Stimulated activated CD4-positive, alpha-beta T cell treated with anti-CD3 and anti-CD28 coated beads, Interleukin-1b, Interleukin-23, amount 100 ng/mL, for 1 hour (primary cell): Measurements from ENCODE around the gene ARHGAP22.

Experiments used
- DNase-seq, 2 donors: peaks; one replicate each; pipeline ENCODE4 v3.0.0-alpha.2; 2020; ENCODE audit warnings: low read depth in 2 of 2

The ARHGAP22 gene

DNA sequence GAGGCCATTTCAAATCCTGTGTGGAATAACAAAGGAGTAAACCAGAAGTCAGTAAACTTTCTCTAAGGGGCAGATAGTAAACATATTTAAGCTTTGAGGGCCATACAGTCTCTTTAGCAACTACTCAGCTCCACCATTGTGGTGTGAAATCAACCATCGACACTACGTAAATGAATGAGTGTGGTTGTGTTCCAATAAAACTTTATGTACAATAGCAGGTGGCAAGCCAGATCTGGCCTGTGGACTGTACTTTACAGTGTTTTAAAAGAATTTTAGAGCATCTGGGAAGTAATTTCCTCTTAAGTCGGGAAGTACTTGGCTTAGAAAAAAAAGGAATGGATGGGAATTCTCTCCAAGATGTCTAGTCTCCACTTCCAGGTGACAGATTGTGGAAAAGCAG is 71.3 kb downstream of the ARHGAP22 start:
- no peak for DNase-seq

DNA sequence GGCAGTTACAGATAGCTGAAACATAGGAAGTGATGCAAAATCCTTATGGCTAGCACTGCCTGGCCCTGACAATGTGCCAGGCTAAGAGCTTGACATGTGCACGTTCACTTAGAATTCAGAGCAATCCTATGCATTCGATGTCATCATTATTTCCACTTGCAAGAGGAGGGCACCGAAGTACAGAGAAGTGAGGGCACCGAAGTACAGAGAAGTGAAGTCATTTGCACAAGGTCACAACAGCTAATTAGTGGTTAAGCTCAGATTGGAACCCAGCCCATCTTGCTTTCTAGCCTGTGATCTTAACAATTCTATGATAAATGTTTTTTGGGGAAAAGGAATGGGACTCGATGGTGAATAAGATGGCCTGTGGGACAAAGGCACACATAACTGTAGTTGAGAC is 73.4 kb downstream of the ARHGAP22 start:
- no peak for DNase-seq

DNA sequence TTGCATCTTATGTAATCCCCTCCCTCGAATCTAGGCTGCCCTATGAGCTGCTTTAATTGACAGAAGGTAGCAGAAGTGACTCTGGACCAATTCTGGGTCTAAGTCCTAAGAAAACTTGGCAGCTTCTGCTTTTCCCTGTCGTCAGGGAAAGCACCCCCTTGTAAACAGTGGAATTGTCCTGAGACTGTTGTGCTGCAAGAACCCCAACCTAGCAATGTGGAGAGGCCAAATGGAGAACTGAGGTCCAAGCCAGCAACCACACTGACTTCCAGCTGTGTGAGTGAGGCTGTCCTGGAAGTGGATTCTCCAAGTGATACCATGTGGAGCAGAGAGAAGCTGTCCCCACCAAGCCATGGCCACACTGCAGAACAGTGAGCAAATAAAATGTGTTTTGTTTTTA is 75.5 kb downstream of the ARHGAP22 start:
- no peak for DNase-seq

DNA sequence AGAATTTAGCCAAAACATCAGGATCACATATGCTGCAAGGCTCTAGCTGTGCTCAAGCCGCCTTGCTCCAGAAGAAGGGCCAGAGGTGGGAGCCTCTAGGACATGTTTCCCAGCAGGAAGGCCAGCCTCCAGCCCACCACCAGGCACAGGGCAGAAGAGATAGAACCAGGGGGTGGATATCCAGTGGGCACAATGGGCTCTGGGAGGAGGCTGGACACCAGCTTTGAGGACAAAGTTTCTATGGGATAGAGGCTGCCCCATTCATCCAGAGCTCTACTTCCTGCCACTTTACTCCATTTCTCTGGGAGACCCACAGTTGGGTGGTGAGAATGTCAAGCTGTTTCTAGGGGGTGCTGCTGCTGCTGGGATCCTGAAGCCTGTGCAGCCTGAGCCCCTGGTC is 77.1 kb downstream of the ARHGAP22 start:
- no peak for DNase-seq

DNA sequence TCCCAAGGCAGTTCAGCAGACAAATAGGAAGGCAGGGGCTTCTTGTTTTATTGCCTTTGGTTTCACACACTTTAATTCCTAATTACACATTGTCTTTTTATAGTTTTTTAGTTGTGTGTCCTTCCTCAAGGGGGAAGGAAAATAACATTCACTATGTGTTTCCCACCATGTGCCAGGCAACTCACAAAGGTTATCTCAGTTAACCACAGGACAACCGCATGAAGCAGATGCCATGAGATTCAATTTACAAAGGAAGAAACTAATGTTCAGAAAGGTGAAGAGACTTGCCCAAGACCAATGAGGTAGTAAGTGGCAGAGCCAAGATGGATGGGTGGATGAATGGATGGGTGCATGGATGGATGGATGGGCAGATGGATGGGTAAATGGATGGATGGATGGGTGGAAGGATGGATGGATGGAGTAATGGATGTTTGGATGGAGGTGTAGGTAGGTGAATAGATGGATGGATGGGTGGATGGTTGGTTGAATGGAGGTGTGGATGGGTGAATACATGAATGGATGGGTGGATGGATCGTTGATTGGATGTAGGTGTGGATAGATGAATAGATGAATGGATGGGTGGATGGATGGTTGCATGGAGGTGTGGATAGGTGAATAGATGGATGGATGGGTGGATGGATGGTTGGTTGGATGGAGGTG is 77.9 kb downstream of the ARHGAP22 start:
- no peak for DNase-seq

DNA sequence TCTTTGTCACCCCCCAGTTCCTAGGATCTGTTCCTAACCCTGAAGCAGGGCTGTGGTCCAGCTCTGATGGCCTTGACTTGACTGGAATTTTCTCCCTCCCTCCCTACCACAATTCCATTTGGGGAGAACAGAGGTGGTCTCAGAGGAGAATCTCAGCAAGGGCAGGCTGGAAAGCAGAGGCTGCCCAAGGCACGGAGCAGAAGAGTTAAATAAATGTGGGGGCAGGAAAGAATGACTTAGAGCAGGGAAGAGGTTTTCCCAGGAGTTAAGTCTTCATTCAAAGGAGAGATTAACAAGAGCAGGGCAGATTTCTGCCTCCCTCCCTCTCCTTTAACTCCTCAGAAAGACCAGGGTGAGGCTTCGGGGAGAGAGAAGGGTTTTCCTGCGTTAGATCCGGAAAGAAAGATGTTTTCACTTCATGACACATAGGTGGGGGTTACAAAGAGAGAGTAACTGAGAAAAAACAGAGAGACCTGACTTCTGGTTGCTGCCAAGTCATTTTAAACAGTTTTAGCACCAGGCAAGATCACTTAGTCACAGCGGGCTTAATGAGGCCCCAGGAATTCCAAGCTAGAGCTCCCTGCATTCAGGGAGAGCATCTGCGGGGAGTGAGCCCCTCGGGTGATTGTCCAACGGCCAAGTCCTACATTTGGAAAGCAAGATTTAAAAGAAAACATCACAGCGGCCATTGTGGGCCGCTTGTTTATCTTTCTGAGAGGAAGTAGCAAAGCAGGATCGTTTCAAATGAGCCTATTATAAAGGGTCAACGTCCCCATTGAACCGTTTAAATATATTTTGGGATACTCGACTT is 78.7 kb downstream of the ARHGAP22 start:
- DNase-seq: no peak

DNA sequence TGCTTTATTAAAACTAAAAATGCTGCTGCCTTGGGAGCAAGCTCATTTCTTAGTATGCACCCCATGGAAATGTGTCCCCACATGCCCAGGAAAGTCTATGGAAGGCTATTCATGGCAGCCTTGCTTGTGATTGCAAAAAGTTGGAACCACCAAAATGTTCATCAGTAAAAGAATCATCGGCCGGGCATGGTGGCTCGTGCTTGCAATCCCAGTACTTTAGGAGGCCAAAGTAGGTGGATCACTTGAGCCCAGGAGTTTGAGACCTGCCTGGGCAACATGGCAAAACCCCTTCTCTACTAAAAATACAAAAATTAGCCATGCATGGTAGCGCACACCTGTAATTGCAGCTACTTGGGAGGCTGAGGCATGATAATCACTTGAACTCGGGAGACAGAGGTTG is 79.8 kb downstream of the ARHGAP22 start:
- DNase-seq: no peak

DNA sequence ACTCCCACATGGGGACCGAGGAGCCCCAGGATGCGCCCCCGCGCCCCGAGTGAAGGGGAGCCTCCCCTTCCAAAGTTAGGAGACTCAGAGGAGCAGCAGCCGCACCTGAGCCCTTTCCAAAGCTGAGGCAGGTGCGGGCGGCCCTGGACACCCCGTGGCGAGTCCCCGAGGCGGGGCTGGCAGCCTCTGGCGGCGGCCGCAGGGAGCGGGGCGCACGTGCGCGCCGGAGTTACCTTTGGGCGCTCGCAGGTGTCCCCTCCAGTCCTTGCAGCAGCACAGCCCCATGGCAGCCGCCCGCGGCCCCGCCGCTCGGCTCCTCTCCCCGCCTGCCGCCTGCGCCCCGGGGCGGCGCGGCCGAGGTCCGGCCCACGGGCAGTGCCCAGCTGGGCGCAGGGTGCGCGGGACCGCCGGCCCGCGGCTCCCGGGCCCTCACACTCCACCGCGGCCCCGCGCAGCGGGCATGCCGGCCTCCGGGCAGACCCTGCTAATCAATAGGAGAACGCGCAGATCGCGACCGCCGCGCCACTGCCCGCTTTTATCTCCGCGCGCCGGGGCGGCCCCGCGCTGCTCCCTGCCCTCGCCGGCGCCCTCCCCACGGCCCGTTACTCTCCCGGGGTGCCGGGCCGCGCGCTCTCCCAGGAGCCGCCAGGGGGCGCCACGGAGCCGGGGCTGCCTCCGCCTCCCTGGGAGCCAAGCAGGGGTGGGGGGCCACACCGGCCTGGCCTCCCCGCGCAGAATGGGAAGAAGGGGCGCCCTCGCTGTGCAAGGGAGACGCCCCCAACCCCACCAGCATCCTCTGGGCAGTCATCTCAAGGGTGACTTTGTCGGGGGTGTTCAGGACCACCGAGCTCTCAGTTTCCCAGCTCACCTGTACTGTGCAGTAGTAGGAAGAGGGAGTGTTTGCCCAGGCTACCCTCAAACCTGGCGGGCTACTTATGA is 80.8 kb downstream of the ARHGAP22 start:
- no peak for DNase-seq

DNA sequence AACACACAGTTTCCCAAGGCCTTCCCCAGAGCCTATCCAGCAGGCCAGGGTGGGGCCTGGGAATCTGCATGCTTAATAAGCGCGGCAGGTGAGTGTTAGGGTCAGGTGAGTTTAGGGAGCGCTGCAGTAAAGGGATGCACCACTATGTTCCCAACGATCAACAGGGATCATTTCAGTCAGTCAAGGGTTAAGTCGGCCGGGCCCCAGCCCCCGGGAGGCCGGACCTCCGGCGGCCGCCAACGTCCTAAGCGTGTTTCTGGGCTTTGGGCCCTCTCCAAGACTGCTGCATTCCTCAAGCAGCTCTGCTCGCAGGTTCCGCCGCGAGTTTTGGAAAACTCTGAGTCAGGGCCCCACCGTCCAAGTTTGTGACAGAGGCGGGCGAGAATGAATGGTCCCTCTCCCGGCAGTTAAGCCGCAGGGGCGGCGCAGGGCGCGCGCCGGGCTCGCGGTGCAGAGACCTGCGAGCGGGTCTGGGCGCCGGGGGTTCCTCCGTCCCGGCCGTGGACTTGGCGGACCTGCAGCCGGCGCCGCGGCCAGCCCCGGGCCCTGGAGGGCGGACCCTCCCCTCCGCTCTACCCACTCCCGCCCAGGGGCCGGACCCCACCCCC is 81.6 kb downstream of the ARHGAP22 start:
- no peak for DNase-seq

DNA sequence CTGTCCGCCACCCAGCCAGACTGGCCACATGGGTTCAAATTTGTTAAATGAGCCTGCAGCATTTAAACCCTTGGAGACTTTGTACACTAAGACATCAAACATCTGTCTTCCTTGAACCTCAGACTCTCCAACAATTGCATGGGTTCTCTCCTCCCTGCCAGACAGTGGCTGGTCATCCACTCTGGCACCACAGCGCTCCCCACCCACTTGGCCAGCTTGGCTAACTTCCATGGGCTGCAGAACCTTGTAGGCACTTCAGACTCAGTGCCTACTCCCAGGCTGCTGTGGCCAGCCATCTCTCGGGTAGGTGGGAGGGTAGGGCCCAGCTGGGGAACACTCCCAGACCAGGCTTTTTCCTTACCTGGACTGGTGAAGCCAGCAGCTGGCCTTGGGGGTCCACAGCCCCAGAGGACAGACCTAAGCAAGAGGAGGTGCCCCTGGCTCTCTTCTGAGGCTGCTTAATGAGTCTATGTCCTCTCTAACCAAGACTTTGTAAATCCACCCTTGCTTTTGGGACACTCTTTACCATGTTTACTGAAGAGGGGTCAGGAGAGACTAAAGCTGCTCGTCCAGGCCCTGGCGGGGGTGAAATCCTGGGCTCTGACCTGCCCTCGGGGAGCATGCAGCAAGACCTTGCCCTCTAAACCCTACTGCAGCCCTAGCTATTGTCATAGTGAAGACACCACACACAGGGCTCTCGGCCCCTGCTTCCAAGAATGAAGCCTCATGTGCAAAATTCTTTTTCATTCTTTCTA is 82.7 kb downstream of the ARHGAP22 start:
- no peak for DNase-seq

DNA sequence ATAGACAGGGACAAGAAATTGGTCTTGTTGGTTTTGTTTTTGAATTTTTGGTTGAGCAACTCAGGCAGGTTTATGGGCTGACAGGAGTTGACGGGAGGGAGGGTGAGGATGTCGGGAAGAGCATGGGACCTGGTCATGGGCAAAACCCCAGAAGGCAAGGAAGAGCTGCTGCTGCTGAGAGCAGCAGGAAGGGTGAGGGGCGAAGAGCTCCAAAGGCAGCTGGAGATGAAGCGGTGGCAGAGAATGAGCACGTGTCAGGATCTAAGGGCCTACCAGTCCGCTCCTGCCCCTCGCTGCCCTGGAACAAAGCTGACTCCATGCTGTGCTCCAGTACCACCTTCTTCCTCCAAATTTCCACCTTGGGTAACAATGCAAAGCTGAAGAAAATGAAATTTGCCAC is 84.3 kb downstream of the ARHGAP22 start:
- DNase-seq: no peak

DNA sequence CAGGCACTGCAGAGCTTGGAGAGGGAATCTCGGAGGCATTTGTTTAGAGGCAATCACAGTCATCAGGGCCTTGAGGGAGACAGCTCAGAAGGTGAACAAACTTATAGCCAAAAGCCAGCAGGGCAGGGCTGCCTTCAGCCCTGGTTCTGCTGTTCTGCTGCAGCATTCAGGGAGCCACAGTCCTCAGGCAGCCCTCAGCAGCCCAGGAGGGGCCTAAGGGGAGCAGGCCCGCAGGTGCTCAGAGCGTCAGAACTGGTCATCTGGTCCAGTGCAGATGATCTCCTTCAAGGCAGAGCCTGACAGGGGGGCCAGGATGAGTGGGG is 84.7 kb downstream of the ARHGAP22 start:
- no peak for DNase-seq

DNA sequence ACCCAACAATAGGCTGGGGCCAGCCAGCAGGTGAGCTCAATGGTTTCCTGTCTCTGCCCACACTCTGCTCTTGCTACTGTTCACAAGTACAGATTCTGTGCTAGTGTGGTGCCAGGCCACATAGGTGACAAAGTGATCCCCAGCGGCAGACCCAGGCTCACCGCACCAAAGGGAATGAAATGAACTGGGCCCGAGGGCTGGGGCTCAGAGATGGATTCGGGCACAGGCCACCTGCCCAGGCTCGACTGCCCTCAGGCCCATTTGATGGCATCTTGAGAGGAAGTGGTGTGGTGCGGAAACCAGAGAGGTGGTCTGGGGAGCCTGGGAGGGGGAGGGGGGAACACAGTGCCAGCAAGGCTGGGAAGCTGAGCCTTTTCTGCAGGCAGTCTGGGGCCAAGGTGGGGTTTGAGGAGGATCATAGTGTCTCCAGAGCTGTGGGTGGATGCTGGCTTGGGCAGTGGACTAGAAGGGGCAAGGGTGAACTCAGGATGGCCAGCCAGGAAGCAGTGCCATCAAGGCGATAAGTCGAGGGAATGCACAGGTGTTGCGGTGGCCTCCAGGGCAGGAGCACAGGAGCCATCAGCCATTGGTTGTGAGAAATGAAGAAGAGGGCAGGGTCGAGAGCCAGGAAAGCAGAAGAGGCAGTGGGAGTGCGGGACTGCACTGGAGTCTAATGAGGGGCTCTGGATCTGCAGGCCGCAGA is 85.2 kb downstream of the ARHGAP22 start:
- no peak for DNase-seq

DNA sequence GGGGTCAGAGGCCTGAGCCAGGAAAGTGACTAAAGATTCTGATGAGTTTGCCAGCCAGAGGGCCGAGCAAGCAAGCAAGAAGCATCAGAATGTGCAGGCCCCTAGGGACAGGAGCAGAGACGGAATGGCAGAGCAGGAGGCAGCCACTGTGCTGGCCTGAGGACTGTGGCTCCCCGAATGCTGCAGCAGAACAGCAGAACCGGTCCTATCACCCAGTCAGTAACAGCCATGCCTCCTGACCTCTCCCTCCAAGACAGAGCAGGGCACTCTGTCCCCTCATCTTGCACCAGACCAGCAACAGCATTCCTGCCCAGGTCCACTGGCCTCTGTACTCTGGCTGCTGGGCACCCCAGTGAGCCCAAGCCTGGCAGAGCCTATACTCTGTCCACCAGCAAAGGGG is 85.9 kb downstream of the ARHGAP22 start:
- no peak for DNase-seq

DNA sequence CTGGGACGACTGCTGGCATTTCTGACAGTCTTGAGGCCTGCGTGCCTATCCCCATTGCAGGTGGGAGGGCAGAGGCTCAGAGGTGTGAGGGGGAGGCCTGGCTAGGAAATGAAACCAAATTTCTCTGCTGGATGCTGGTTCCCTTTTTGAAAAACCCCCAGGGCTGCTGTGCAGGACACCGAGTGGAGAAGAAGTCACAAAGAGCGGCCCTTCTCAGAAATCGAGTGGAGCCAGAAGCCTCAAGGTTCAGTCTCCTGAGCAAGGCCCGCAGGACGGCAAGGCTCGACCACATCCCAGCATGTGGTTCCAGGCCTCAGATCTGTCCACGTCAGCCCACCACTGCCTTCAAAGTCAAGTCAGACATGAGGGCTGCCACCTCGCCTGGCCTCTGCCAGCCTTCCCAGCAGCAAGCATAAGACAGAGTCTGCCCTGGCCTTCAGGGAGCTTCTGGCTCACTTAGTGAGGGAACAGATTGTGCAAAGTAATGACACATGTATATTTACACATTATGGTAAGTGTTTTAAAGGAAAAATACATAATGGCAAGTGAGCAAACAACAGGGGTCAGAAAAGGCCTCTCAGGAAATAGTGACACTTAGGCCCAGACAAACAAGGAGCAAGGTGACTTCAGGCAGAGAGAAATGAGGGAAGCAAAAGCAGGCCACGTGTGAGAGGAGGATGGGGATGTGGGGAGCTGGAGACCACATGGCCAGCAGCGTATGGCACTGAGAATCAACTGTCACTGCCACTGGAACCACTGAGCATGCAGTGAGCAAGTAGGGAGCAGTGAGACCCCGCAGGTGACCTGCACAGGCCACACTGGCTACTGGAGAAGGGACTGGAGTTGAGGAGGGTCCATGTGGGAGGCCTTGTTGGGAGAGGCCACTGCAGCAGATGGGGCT is 86.7 kb downstream of the ARHGAP22 start:
- DNase-seq: no peak

DNA sequence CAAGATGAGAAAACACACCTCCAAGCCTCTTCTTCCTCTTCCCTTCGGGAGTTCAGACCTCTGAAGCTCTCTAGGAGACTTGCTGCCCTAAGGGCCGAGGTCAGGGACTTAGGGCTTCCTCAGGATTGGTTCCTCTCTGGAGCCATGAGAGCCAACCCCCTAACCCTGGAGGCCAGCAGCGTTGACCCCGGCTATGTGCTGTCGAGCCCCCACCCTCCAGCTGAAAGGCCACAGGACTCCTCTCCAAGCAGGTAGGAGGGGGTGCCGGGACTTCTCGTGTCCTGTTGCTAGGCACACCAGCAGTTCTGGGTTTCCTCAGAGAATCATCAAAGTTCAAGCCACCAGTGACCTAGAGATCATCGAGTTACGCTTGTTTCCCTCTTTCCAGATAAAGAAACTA is 87.4 kb downstream of the ARHGAP22 start:
- DNase-seq: no peak

DNA sequence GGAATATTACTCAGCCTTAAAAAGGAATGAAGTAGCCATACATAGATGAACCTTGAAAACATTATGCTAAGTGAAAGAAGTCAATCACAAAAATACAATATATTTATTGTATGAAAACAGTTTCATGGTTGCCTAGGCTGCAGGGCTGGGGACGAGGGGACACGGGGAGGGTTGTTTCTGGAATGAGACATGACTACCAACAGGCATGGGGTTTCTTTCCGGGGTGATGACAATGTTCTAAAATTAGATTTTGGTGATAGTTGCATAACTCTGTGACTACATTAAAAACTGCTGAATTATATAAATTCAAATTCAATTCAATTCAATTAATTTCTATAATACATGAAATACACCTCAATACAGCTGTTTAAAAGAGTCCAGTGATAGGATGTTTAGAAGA is 88.0 kb downstream of the ARHGAP22 start:
- no peak for DNase-seq

DNA sequence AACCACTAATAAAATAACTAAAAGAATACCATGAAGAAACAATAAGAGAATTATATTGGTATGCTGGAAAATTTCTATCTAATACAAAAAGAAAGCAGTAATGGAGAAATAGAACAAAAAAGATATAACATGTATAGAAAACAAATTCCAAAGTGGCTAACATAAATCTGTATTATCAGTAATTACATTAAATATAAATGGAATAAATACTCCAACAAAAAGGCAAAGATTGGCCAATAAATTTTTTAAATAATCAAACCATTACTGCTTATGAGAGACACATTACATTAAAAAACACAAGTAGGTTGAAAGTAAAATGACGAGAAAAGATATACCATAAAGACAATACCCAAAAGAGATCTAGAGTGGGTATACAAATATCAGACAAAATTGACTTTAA is 90.0 kb downstream of the ARHGAP22 start:
- DNase-seq: no peak

DNA sequence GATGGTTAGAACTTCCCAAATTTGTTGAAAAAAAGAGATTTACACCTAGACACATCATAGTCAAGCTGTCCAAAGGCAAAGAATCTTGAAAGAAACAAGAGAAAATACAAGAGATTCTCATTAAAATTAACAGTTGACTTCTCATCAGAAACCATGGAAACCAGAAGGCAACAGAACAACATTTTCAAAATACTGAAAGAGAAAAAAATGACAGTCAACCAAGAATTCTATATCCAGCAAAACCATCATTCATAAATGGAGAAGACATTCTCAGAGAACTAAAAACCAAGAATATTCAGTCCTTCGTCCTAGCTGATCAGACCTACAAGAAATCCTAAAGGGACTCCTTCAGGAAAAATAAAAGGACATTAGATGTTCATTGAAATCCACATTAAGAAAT is 90.6 kb downstream of the ARHGAP22 start:
- no peak for DNase-seq

DNA sequence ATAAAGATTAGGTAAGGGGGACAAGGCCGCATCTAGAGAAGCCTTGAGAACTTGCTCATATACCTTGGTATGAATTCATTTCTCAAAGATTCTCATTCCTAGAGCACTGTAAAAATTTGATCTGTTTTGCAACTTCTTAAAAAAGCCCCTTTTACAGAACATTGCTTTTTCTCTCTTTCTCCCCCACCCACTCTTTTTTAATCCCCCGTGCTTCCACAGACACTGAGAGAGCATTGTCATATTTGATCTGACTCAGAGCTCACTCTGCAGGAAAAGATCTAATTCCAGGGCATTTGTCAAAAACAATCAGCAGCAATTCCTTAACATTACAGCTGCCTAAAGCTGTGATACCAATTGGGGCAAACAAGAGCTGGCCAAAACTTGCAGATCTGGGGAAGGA is 92.0 kb downstream of the ARHGAP22 start:
- DNase-seq: no peak
